SU-DHL-6 (cell line): ENCODE data around the gene BID.

Experiments used
- EZH2phosphoT487 ChIP-seq: fragments of 200-600 bp; sonication (generic), shearing (Covaris generic); conservative IDR thresholded peaks from 2 replicates; pipeline ENCODE4 v1.6.1; 2018; ENCODE audit warnings: mild to moderate bottlenecking, antibody characterized with exemption, low read length, moderate library complexity, mixed read lengths
- TF ChIP-seq, protein P1 (sequence below): fragments of 200-600 bp; sonication (generic); IDR thresholded peaks from one replicate; pipeline ENCODE4 v1.5.1; 2017; ENCODE audit warnings: antibody characterized with exemption, mild to moderate bottlenecking, low read length, moderate library complexity; ENCODE audit not compliant: insufficient read depth, poor library complexity, severe bottlenecking

DNA sequence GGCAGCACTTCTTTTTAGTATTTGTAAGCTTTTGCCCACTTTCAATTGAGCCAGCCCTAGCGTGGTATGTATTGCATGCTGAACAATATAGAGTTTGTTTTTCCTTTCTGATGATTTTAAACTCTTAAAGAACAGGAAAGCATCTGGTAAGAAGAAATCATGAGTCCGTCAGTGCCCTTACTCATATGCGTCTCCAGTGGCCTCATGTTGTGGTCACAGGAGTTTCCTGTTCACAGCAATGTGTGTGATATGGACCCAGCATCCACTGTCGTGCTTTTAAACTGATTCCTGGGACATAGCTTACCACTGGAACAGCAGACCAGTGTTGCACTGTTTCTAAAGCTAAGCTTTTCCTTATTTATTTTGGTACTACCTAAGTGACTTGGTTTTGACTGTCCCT is 40.1 kb downstream of the BID start:
- no peak for TF ChIP-seq EZH2phosphoT487
- TF ChIP-seq, protein P1, sequence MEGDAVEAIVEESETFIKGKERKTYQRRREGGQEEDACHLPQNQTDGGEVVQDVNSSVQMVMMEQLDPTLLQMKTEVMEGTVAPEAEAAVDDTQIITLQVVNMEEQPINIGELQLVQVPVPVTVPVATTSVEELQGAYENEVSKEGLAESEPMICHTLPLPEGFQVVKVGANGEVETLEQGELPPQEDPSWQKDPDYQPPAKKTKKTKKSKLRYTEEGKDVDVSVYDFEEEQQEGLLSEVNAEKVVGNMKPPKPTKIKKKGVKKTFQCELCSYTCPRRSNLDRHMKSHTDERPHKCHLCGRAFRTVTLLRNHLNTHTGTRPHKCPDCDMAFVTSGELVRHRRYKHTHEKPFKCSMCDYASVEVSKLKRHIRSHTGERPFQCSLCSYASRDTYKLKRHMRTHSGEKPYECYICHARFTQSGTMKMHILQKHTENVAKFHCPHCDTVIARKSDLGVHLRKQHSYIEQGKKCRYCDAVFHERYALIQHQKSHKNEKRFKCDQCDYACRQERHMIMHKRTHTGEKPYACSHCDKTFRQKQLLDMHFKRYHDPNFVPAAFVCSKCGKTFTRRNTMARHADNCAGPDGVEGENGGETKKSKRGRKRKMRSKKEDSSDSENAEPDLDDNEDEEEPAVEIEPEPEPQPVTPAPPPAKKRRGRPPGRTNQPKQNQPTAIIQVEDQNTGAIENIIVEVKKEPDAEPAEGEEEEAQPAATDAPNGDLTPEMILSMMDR: no peak
